Measurements from ENCODE around the gene LCK. TPM values are rescaled to one million over a fixed set of nuclear protein-coding genes. Genes with fewer than 3 reads are reported as not detected.

Gene LCK
- total and polyA plus RNA-seq, 10 of the 15 experiments (the other 5 are each of a cell fraction or from before 2014, with no cell fraction given): 31.5 to 173 (median 119) TPM

- TF ChIP-seq PBX3 (IDR thresholded peaks at IDR 0.05; ENCODE audit: insufficient replicate concordance, low read depth, low read length): peak; percentile 16
- TF ChIP-seq BCLAF1 (IDR thresholded peaks at IDR 0.05): no peak
- 0 out of 2 replicates have a peak, but pooled peaks have one; percentile 11 for TF ChIP-seq CHD2 (IDR thresholded peaks at IDR 0.05; ENCODE audit: borderline replicate concordance, low read depth, low read length)
- no peak for TF ChIP-seq FOXM1 (IDR thresholded peaks at IDR 0.05; ENCODE audit: low read depth, low read length)
- peak; percentile 84 for TF ChIP-seq SMAD5 (IDR thresholded peaks at IDR 0.05; ENCODE audit: low read depth)
- no peak for TF ChIP-seq SREBF1 (IDR thresholded peaks at IDR 0.05; ENCODE audit: low read length)
- no peak for TF ChIP-seq E2F8 (IDR thresholded peaks at IDR 0.05; ENCODE audit: low read depth, partially characterized antibody)
- TF ChIP-seq SREBF2 (IDR thresholded peaks at IDR 0.05; ENCODE audit: low read length): no peak
- peak; percentile 40; the same call in 1 of the 2 replicates for TF ChIP-seq TAF1 (IDR thresholded peaks at IDR 0.05; ENCODE audit: borderline replicate concordance, low read depth, low read length)
- TF ChIP-seq BCL11A (IDR thresholded peaks at IDR 0.05; ENCODE audit: low read depth, low read length): peak; percentile 48; the same call in 1 of the 2 replicates
- TF ChIP-seq PAX8 (IDR thresholded peaks at IDR 0.05): no peak
These were observed at the start of gene LCK (continued) for GRCh38 chr1:32250893-32251716.
